ENCODE results near the gene CIP2A. TPM values are rescaled to one million over a fixed set of nuclear protein-coding genes. Genes with fewer than 3 reads are reported as not detected.

Gene CIP2A
- total RNA-seq, 4 donors from 2014 or later = 2.9 to 8.8 (median 8.1) TPM

GRCh38 chr3:108501535-108501934 is 87.7 kb downstream of the CIP2A start:
- TF ChIP-seq CTCF (IDR thresholded peaks at IDR 0.05; ENCODE audit: low read depth) = no peak

- no peak for TF ChIP-seq CTCF (IDR thresholded peaks at IDR 0.05; ENCODE audit: low read depth)
Measured at GRCh38 chr3:108500728-108501127, 88.5 kb downstream of the CIP2A start.

Small RNAs within 50 kb of the gene (small RNA-seq; reads per million reads assigned to genes)
- not detected for gene RF00156

Other genes with a start within 250 kb of the CIP2A start
- gene MYH15, start 78.8 kb downstream of the CIP2A start, total RNA-seq = not detected
- 1 to 10 TPM; 6.2 to 9.5 (median 8.6) TPM for gene DZIP3, start 284 bp upstream of the CIP2A start, total RNA-seq
- gene RETNLB, start 168.0 kb upstream of the CIP2A start, total RNA-seq = not detected
- 1 to 10 TPM in 2 of 4 donors, under 1 TPM in 1, not detected in 1; 0.66 to 2.0 (median 1.5) TPM for gene TRAT1, start 233.3 kb upstream of the CIP2A start, total RNA-seq

Measured in subcutaneous adipose tissue (tissue), 4 donors.